HG03196 (cell line): ENCODE results near the gene TRERF1.

Experiments used
- ATAC-seq: cut with Tn5 transposase; IDR thresholded peaks from one replicate; pipeline ENCODE4 v1.9.1; 2021; ENCODE audit not compliant: unreplicated experiment

Gene TRERF1

GRCh38 chr6:42257063-42257462, 194.7 kb downstream of the TRERF1 start:
- no peak for ATAC-seq

GRCh38 chr6:42255050-42255449, 196.7 kb downstream of the TRERF1 start:
- ATAC-seq: no peak

- ATAC-seq: no peak
Observed at GRCh38 chr6:42254505-42254904, 197.2 kb downstream of the TRERF1 start.

GRCh38 chr6:42251911-42252637, 199.7 kb downstream of the TRERF1 start:
- ATAC-seq: no peak

GRCh38 chr6:42251500-42251899, 200.2 kb downstream of the TRERF1 start:
- no peak for ATAC-seq

GRCh38 chr6:42250274-42250931, 201.3 kb downstream of the TRERF1 start:
- no peak for ATAC-seq

GRCh38 chr6:42249279-42249678, 202.4 kb downstream of the TRERF1 start:
- no peak for ATAC-seq

- no peak for ATAC-seq
Observed at GRCh38 chr6:42243046-42243445, 208.7 kb downstream of the TRERF1 start.

- no peak for ATAC-seq
Observed at GRCh38 chr6:42241915-42242314, 209.8 kb downstream of the TRERF1 start.

GRCh38 chr6:42239736-42240375, 211.9 kb downstream of the TRERF1 start:
- no peak for ATAC-seq

- ATAC-seq: no peak
Observed at GRCh38 chr6:42239333-42239732, 212.4 kb downstream of the TRERF1 start.

GRCh38 chr6:42237857-42238256, 213.9 kb downstream of the TRERF1 start:
- no peak for ATAC-seq

GRCh38 chr6:42236682-42237473, 214.8 kb downstream of the TRERF1 start:
- ATAC-seq: no peak

GRCh38 chr6:42236030-42236429, 215.7 kb downstream of the TRERF1 start:
- ATAC-seq: no peak

GRCh38 chr6:42232035-42232434, 219.7 kb downstream of the TRERF1 start:
- no peak for ATAC-seq

GRCh38 chr6:42230345-42231321, 221.1 kb downstream of the TRERF1 start:
- no peak for ATAC-seq

GRCh38 chr6:42229506-42230119, 222.1 kb downstream of the TRERF1 start:
- no peak for ATAC-seq

- no peak for ATAC-seq
Observed at GRCh38 chr6:42228305-42228704, 223.4 kb downstream of the TRERF1 start.

- ATAC-seq: no peak
Observed at GRCh38 chr6:42227173-42227850, 224.4 kb downstream of the TRERF1 start.
